ENCODE data around the gene ZNF473.

- no peak for TF ChIP-seq ELF4 (IDR thresholded peaks at IDR 0.05)
- no peak for TF ChIP-seq FOXM1 (IDR thresholded peaks at IDR 0.05; ENCODE audit: borderline replicate concordance)
- TF ChIP-seq LEF1 (IDR thresholded peaks at IDR 0.05; ENCODE audit: borderline replicate concordance): no peak
- no peak for TF ChIP-seq NFRKB (IDR thresholded peaks at IDR 0.05)
- TF ChIP-seq SUZ12 (IDR thresholded peaks at IDR 0.05): no peak
- TF ChIP-seq FOXA1 (IDR thresholded peaks at IDR 0.05): no peak
These were observed 37.8 kb upstream of the ZNF473 start for GRCh38 chr19:49988007-49988406.
